ENCODE data around the gene C1orf53. TPM values are rescaled to one million over a fixed set of nuclear protein-coding genes. Genes with fewer than 3 reads are reported as not detected.
A peak's percentile ranks its signal among the peaks of the same experiment; 100 is the strongest.

Gene C1orf53
- total and polyA plus RNA-seq, 9 of the 15 experiments (the other 6 are each of a cell fraction or from before 2014, with no cell fraction given), result 0.31 to 3.2 (median 2.3) TPM

DNA sequence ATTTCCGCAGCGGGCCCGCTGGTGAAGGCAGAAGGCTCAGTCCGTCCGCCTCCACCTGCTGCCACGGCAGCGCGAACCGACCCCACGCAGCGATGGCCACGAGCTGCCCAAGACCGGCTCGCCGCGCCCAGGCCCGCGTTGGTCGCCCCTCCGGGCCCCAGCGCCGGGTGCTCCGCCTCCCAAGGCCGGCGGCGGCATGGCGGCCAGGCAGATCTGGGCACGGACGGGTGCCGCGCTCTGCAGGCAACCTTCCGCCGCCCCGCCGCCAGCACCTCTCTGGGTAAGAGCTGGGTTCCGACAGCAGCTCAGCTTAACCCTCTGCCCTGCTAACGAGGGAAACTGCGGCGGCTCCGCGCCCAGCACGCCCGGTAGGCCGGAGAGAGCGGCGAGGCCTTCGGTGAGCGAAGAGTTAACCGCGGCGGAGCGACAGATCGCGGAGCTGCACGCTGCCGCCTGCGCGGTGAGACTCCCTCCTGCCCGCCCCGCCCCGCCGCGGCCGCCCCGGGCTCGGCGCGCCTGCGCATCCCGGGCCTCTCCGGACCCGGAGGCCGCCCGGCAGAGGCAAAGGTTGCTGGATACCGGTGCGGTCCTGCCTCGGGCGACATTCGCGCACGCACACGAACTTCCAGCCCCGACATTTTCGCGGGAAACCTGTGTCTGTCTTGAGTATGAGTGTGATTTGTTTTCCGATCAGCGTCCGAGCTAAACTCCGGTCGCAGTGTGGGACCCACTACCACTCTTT lies at the start of gene C1orf53 (continued):
- TF ChIP-seq ZBTB2 (IDR thresholded peaks at IDR 0.05) (peak; percentile 69), ZC3H4 (CRISPR knock-in tag; IDR thresholded peaks at IDR 0.05; ENCODE audit: borderline replicate concordance) (no peak), ZNF668 (CRISPR knock-in tag; IDR thresholded peaks at IDR 0.05) (no peak), ELK1 (CRISPR knock-in tag; IDR thresholded peaks at IDR 0.05) (no peak), CREB1 (IDR thresholded peaks at IDR 0.05) (0 out of 2 replicates have a peak, but pooled peaks have one; percentile 17), CREB1 (CRISPR knock-in tag; IDR thresholded peaks at IDR 0.05) (peak; percentile 55; the same call in 1 of the 2 replicates), SIX5 (IDR thresholded peaks at IDR 0.05; ENCODE audit: borderline replicate concordance in 1 of 2, insufficient read depth in 1 of 2, low read depth in 1 of 2, low read length in 2 of 2) (no peak), SMAD1 (IDR thresholded peaks at IDR 0.05; ENCODE audit: low read depth, low read length, partially characterized antibody) (no peak), ZNF324 (CRISPR knock-in tag; IDR thresholded peaks at IDR 0.05) (0 out of 2 replicates have a peak, but pooled peaks have one; percentile 23), CBX8 (IDR thresholded peaks at IDR 0.05; ENCODE audit: borderline replicate concordance, extremely low read depth, low read depth, low read length, poor library complexity, severe bottlenecking) (no peak), ATF1 (CRISPR knock-in tag; IDR thresholded peaks at IDR 0.05) (no peak), ATF1 (tag; IDR thresholded peaks at IDR 0.05) (peak; percentile 87), ZBTB1 (CRISPR knock-in tag; IDR thresholded peaks at IDR 0.05; ENCODE audit: borderline replicate concordance, low read depth) (peak; percentile 63), NR4A1 (CRISPR knock-in tag; IDR thresholded peaks at IDR 0.05) (0 out of 2 replicates have a peak, but pooled peaks have one; percentile 9), NR4A1 (tag; IDR thresholded peaks at IDR 0.05) (peak; percentile 74), HDAC8 (tag; IDR thresholded peaks at IDR 0.05) (no peak), ZNF354B (CRISPR knock-in tag; IDR thresholded peaks at IDR 0.05) (no peak), TCF7L2 (IDR thresholded peaks at IDR 0.05; ENCODE audit: low read depth, low read length) (no peak), ASH1L (IDR thresholded peaks at IDR 0.05; ENCODE audit: borderline replicate concordance, low read depth, partially characterized antibody) (no peak), PHF21A (IDR thresholded peaks at IDR 0.05; ENCODE audit: borderline replicate concordance, low read depth) (peak; percentile 55; the same call in 1 of the 2 replicates)
- TF ChIP-seq, protein P1, sequence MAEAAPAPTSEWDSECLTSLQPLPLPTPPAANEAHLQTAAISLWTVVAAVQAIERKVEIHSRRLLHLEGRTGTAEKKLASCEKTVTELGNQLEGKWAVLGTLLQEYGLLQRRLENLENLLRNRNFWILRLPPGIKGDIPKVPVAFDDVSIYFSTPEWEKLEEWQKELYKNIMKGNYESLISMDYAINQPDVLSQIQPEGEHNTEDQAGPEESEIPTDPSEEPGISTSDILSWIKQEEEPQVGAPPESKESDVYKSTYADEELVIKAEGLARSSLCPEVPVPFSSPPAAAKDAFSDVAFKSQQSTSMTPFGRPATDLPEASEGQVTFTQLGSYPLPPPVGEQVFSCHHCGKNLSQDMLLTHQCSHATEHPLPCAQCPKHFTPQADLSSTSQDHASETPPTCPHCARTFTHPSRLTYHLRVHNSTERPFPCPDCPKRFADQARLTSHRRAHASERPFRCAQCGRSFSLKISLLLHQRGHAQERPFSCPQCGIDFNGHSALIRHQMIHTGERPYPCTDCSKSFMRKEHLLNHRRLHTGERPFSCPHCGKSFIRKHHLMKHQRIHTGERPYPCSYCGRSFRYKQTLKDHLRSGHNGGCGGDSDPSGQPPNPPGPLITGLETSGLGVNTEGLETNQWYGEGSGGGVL (CRISPR knock-in tag; IDR thresholded peaks at IDR 0.05), result no peak
- TF ChIP-seq, protein P2, sequence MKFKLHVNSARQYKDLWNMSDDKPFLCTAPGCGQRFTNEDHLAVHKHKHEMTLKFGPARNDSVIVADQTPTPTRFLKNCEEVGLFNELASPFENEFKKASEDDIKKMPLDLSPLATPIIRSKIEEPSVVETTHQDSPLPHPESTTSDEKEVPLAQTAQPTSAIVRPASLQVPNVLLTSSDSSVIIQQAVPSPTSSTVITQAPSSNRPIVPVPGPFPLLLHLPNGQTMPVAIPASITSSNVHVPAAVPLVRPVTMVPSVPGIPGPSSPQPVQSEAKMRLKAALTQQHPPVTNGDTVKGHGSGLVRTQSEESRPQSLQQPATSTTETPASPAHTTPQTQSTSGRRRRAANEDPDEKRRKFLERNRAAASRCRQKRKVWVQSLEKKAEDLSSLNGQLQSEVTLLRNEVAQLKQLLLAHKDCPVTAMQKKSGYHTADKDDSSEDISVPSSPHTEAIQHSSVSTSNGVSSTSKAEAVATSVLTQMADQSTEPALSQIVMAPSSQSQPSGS (CRISPR knock-in tag; IDR thresholded peaks at IDR 0.05), result peak; percentile 54; the same call in 1 of the 2 replicates
